Right renal pelvis (tissue), 4 donors: ENCODE data around the gene MGRN1. TPM values are rescaled to one million over a fixed set of nuclear protein-coding genes. Genes with fewer than 3 reads are reported as not detected.
A peak's percentile ranks its signal among the peaks of the same experiment; 100 is the strongest.

ENCODE experiments used
- DNase-seq, 4 donors: peaks; one replicate each; pipeline ENCODE4 v3.0.0-alpha.2; 2013; ENCODE audit warnings: low read depth in 4 of 4, low spot score in 3 of 4, missing footprints in 1 of 4
- polyA plus RNA-seq, 4 donors: library from polyadenylated mRNA; unstranded; fragments of 120-200 nt; gene quantifications; one replicate each; pipeline ENCODE4 v1.2.1, GENCODE V29; 2013; ENCODE audit not compliant: insufficient read length in 4 of 4

Gene MGRN1
- polyA plus RNA-seq, 4 donors: 42.1 to 63.2 (median 47.1) TPM

- no peak for DNase-seq
Observed at GRCh38 chr16:4603624-4604170, 20.9 kb upstream of the MGRN1 start.

GRCh38 chr16:4604401-4604800, 20.2 kb upstream of the MGRN1 start:
- no peak for DNase-seq

GRCh38 chr16:4606354-4606753, 18.3 kb upstream of the MGRN1 start:
- DNase-seq: no peak

- no peak for DNase-seq
Observed at GRCh38 chr16:4607841-4608703, 16.6 kb upstream of the MGRN1 start.

GRCh38 chr16:4608704-4608980, 16.0 kb upstream of the MGRN1 start:
- DNase-seq: no peak

GRCh38 chr16:4609200-4610010, 15.2 kb upstream of the MGRN1 start:
- no peak for DNase-seq

GRCh38 chr16:4610011-4611005, 14.3 kb upstream of the MGRN1 start:
- no peak for DNase-seq

- no peak for DNase-seq
Observed at GRCh38 chr16:4611337-4612021, 13.1 kb upstream of the MGRN1 start.

- no peak for DNase-seq
Observed at GRCh38 chr16:4612474-4612931, 12.1 kb upstream of the MGRN1 start.

- DNase-seq: no peak
Observed at GRCh38 chr16:4612977-4613635, 11.5 kb upstream of the MGRN1 start.

- no peak for DNase-seq
Observed at GRCh38 chr16:4613636-4614570, 10.7 kb upstream of the MGRN1 start.

- DNase-seq: peak in 1 of 4 donors; percentile 77
Observed at GRCh38 chr16:4614571-4615383, 9.8 kb upstream of the MGRN1 start, which contains the start of gene UBALD1. UBALD1 (minus strand) TSS chr16:4614888; CDS start chr16:4614797, 91 bp downstream.

- no peak for DNase-seq
Observed at GRCh38 chr16:4615384-4616046, 9.1 kb upstream of the MGRN1 start.

- peak; percentile 99 to 100 (median 100) for DNase-seq
Observed at GRCh38 chr16:4616047-4616811, 8.4 kb upstream of the MGRN1 start.

GRCh38 chr16:4617880-4618279, 6.7 kb upstream of the MGRN1 start:
- DNase-seq: no peak
